Measurements from ENCODE around the gene IQCE. TPM values are rescaled to one million over a fixed set of nuclear protein-coding genes. Genes with fewer than 3 reads are reported as not detected.

Gene IQCE
- 10 to 100 TPM; 14.6 to 19.1 TPM for total RNA-seq
- long read RNA-seq, donor 1, partial matches to known transcripts, result 6 of 12 reads
- long read RNA-seq, donor 1, other reads (novel, unspliced or antisense), result 5 of 12 reads
- long read RNA-seq, donor 2, partial matches to known transcripts, result 19 of 24 reads
- long read RNA-seq, donor 2, other reads (novel, unspliced or antisense), result 5 of 24 reads

GRCh38 chr7:2558629-2559282 lies at the start of gene IQCE:
Gene IQCE, plus strand, starts transcription at chr7:2558979. Its CDS starts 203 bp downstream, at chr7:2559182.
- peak; percentile 98 for DNase-seq (ENCODE audit: low spot score)
- intact Hi-C loops (cut with DNase I), result loop anchor here in 1 of 2 donors (10.0 kb wide), 1 partner anchor 84 kb away; the partner anchor contains the start of gene GRIFIN

GRCh38 chr7:2509298-2509906 lies 49.4 kb upstream of the IQCE start:
- DNase-seq (ENCODE audit: low spot score), result no peak
- intact Hi-C loops (cut with DNase I), result no loop called here

- intact Hi-C loops (cut with DNase I), result no loop called here
- DNase-seq (ENCODE audit: low spot score), result no peak
These were observed 48.5 kb upstream of the IQCE start for GRCh38 chr7:2510130-2510776.

- intact Hi-C loops (cut with DNase I), result no loop called here
These were observed 47.6 kb upstream of the IQCE start for GRCh38 chr7:2510909-2511768.

GRCh38 chr7:2511769-2512168 lies 47.0 kb upstream of the IQCE start:
- intact Hi-C loops (cut with DNase I), result no loop called here
- no peak for DNase-seq (ENCODE audit: low spot score)

More at GRCh38 chr7:2510909-2511768, 47.6 kb upstream of the IQCE start:
- DNase-seq (ENCODE audit: low spot score), result no peak

- no peak for DNase-seq (ENCODE audit: low spot score)
- intact Hi-C loops (cut with DNase I), result no loop called here
These were observed 46.6 kb upstream of the IQCE start for GRCh38 chr7:2512179-2512661.

- intact Hi-C loops (cut with DNase I), result no loop called here
- no peak for DNase-seq (ENCODE audit: low spot score)
These were observed 46.1 kb upstream of the IQCE start for GRCh38 chr7:2512713-2513112.

GRCh38 chr7:2513702-2514101 lies 45.1 kb upstream of the IQCE start:
- intact Hi-C loops (cut with DNase I), result no loop called here
- DNase-seq (ENCODE audit: low spot score), result no peak

GRCh38 chr7:2514473-2515423 lies 44.0 kb upstream of the IQCE start:
- intact Hi-C loops (cut with DNase I), result no loop called here
- no peak for DNase-seq (ENCODE audit: low spot score)

GRCh38 chr7:2515424-2516193 lies 43.2 kb upstream of the IQCE start:
- DNase-seq (ENCODE audit: low spot score), result no peak
- intact Hi-C loops (cut with DNase I), result no loop called here

GRCh38 chr7:2516194-2516555 lies 42.6 kb upstream of the IQCE start:
- intact Hi-C loops (cut with DNase I), result no loop called here
- DNase-seq (ENCODE audit: low spot score), result no peak

GRCh38 chr7:2517026-2517425 lies 41.8 kb upstream of the IQCE start:
- DNase-seq (ENCODE audit: low spot score), result no peak
- intact Hi-C loops (cut with DNase I), result no loop called here

- intact Hi-C loops (cut with DNase I), result no loop called here
- no peak for DNase-seq (ENCODE audit: low spot score)
These were observed 40.9 kb upstream of the IQCE start for GRCh38 chr7:2517678-2518507.

- intact Hi-C loops (cut with DNase I), result no loop called here
These were observed 40.1 kb upstream of the IQCE start for GRCh38 chr7:2518737-2519118.

GRCh38 chr7:2519119-2519930 lies 39.5 kb upstream of the IQCE start, which contains the start of gene LFNG:
Gene LFNG, plus strand, starts transcription at chr7:2519774. Its CDS starts 88 bp downstream, at chr7:2519862.
- peak; percentile 95 for DNase-seq (ENCODE audit: low spot score)
- intact Hi-C loops (cut with DNase I), result no loop called here

More at GRCh38 chr7:2518737-2519118, 40.1 kb upstream of the IQCE start:
- no peak for DNase-seq (ENCODE audit: low spot score)

Measured in posterior vena cava (tissue), 2 donors.